HG03108 (cell line): ENCODE data around the gene STAT3.
"Not testable (repeated sequence)": the region's sequence is repeated elsewhere in the genome, so short reads cannot be mapped to it uniquely, and the experiment has no call there.

Experiments
- ATAC-seq: cut with Tn5 transposase; IDR thresholded peaks from one replicate; pipeline ENCODE4 v1.9.1; 2021; ENCODE audit warnings: moderate library complexity; ENCODE audit not compliant: unreplicated experiment

STAT3 gene

GRCh38 chr17:42388381-42389134 lies at the start of gene STAT3:
Gene STAT3, minus strand, starts transcription at chr17:42388442. Its CDS starts 39,926 bp downstream, at chr17:42348516.
- ATAC-seq: peak; percentile 88

GRCh38 chr17:42436391-42436790 lies 48.1 kb upstream of the STAT3 start:
- ATAC-seq: no peak

- ATAC-seq: no peak
These were observed 43.5 kb upstream of the STAT3 start for GRCh38 chr17:42431758-42432161.

- ATAC-seq: no peak
These were observed 41.6 kb upstream of the STAT3 start for GRCh38 chr17:42429726-42430447.

- ATAC-seq: no peak
These were observed 40.1 kb upstream of the STAT3 start for GRCh38 chr17:42428141-42428944.

GRCh38 chr17:42424991-42425610 lies 36.9 kb upstream of the STAT3 start:
- no peak for ATAC-seq

GRCh38 chr17:42423766-42424165 lies 35.5 kb upstream of the STAT3 start:
- no peak for ATAC-seq

GRCh38 chr17:42422958-42423712 lies 34.9 kb upstream of the STAT3 start, which contains the start of gene CAVIN1:
Gene CAVIN1, minus strand, starts transcription at chr17:42423256. Its CDS starts 159 bp downstream, at chr17:42423097.
- no peak for ATAC-seq

GRCh38 chr17:42422412-42422957 lies 34.2 kb upstream of the STAT3 start:
- no peak for ATAC-seq

GRCh38 chr17:42421507-42422338 lies 33.5 kb upstream of the STAT3 start:
- no peak for ATAC-seq

GRCh38 chr17:42421136-42421506 lies 32.9 kb upstream of the STAT3 start:
- no peak for ATAC-seq

GRCh38 chr17:42417981-42418380 lies 29.7 kb upstream of the STAT3 start:
- not testable (repeated sequence) for ATAC-seq

- peak; percentile 59 for ATAC-seq
These were observed 26.6 kb upstream of the STAT3 start for GRCh38 chr17:42414704-42415409.

- ATAC-seq: no peak
These were observed 25.3 kb upstream of the STAT3 start for GRCh38 chr17:42413464-42414040.

- ATAC-seq: no peak
These were observed 23.9 kb upstream of the STAT3 start for GRCh38 chr17:42411905-42412679.

- ATAC-seq: no peak
These were observed 23.1 kb upstream of the STAT3 start for GRCh38 chr17:42411361-42411760.

GRCh38 chr17:42410319-42410685 lies 22.1 kb upstream of the STAT3 start:
- ATAC-seq: no peak
